Measurements from ENCODE around the gene GGT5. TPM values are rescaled to one million over a fixed set of nuclear protein-coding genes. Genes with fewer than 3 reads are reported as not detected.
A peak's percentile ranks its signal among the peaks of the same experiment; 100 is the strongest.
"Not testable (repeated sequence)": the region's sequence is repeated elsewhere in the genome, so short reads cannot be mapped to it uniquely, and the experiment has no call there.

Gene GGT5
- total RNA-seq, 1 experiment from 2014 or later, result not detected

DNA sequence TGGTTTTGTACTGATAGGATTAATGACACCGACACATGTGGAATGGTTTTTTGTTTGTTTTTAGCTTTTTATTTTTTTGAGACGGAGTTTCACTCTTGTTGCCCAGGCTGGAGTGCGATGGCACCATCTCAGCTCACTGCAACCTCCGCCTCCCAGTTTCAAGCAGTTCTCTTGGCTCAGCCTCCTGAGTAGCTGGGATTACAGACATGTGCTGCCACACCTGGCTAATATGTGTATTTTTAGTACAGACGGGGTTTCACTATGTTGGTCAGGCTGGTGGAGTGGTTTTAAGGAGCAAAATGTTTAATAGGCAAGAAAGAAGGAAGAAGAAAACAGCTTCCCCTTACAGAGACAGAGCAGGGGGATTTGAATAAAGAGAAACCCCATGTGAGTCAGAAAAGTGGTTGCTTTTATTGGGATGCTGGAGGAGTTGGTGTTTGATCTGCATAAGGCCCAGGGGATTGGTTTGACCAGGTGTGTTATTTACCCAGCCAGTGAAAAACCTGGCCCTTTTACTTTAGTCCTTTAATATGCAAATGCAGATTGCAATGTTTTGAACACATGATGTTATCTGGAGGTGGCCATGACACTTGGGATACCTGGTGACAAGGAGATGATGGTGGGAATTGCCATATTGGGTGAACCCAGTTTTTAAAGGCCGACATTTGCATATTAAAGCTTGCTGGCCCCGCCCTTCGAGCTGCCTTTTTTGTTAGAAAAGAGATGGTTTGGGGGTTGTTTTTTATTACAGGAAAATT lies 39.3 kb downstream of the GGT5 start:
- DNase-seq (ENCODE audit: low read depth), result no peak

- DNase-seq (ENCODE audit: low read depth), result not testable (repeated sequence)
Measured at GRCh38 chr22:24203856-24204255, 41.0 kb downstream of the GGT5 start.

GRCh38 chr22:24201681-24202614 lies 42.9 kb downstream of the GGT5 start:
- DNase-seq (ENCODE audit: low read depth), result peak; percentile 51

DNA sequence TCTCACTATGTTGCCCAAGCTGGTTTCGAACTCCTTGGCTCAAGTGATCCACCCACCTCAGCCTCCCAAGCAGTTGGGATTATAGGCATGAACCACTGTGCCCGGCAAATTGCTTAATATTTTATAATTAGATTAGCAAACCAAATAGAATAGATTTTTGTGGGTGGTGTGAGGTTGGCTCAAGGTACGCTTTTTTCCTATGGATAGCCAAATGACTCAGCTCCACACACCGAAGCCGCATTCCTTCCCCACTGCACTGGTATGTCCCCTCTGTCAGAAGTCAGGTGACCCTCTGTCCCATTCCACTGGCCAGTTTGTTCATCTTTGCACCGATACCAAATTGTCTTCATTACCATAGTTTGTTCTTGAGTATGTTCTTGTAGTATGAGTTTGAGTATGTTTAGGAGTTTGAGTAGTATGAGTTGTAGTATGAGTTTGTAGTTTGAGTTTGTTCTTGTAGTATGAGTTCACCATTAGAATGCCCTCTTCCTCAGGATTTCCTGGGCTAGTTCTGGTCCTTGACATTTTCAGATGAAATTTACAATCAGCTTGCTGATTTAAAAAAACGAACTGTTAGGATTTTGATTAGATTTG lies 44.2 kb downstream of the GGT5 start:
- DNase-seq (ENCODE audit: low read depth), result peak; percentile 60

GRCh38 chr22:24198682-24199052 lies 46.2 kb downstream of the GGT5 start:
- DNase-seq (ENCODE audit: low read depth), result no peak

GRCh38 chr22:24191893-24192292 lies 53.0 kb downstream of the GGT5 start:
- DNase-seq (ENCODE audit: low read depth), result no peak

- no peak for DNase-seq (ENCODE audit: low read depth)
Measured at GRCh38 chr22:24191381-24191841, 53.5 kb downstream of the GGT5 start.

GRCh38 chr22:24190596-24191208 lies 54.2 kb downstream of the GGT5 start:
- no peak for DNase-seq (ENCODE audit: low read depth)

DNA sequence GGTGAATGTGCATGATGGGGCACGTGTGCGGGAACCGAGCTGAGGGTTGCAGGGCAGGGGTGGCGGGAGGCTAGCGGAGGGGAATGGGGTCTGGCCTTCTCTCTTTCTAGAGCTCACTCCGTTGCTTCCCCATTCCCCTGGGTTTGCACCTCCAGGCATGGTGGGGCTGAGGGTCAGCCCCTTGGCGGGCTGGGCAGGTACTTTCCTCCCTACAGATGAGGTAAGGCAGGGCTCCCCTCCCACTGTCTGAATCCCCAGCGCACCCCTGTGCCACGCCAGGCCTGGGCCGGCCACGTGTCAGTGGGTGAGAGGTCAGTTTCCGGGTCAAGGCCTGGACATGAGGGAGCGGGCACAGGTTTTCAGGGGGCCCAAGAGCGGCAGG lies 54.7 kb downstream of the GGT5 start:
- DNase-seq (ENCODE audit: low read depth), result no peak

DNA sequence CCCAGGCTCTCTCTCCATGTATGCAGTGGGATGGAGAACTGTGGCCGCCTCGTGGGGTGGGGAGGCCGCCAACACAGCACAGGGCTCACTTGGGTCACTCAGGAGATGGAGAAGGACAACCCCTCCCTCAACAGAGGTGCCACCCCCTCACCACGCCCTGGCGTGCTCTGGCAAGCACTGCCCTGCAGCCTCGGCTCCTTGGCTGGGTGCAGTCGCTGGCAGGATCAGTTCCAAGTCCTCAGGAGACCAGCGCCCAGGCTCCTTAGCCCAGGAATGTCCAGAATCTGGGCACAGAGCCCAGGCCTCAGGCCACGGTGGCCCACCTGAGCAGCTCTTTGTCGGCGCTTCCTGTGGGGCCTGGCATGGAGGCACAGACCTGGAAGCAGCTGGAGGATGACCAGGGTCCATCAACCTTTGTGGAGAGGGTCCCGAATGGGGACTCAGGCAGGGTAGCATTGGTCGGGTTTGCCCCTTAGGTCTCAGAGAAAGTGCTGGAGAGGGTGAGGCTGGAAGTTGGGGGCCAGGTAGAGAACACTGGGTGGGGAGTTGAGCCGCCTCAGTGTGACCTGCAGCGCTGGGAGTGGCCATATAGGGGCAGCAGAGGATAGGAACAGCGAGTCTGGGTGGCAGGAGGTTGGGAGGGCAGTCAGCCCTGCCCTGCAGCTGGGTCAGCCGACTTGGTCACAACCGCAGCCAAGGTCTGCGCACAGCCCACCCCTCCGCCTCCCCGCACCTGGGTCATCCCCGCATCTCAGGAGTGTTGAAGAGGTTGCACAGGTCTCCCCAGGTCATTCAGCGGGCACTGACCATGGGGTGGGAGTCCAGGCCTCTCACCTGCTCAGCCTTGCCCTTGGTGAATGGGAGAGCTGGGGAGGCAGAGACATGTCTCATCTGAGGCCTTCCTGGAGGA lies 55.4 kb downstream of the GGT5 start:
- DNase-seq (ENCODE audit: low read depth), result peak; percentile 66

GRCh38 chr22:24188705-24189248 lies 56.1 kb downstream of the GGT5 start:
- DNase-seq (ENCODE audit: low read depth), result no peak

DNA sequence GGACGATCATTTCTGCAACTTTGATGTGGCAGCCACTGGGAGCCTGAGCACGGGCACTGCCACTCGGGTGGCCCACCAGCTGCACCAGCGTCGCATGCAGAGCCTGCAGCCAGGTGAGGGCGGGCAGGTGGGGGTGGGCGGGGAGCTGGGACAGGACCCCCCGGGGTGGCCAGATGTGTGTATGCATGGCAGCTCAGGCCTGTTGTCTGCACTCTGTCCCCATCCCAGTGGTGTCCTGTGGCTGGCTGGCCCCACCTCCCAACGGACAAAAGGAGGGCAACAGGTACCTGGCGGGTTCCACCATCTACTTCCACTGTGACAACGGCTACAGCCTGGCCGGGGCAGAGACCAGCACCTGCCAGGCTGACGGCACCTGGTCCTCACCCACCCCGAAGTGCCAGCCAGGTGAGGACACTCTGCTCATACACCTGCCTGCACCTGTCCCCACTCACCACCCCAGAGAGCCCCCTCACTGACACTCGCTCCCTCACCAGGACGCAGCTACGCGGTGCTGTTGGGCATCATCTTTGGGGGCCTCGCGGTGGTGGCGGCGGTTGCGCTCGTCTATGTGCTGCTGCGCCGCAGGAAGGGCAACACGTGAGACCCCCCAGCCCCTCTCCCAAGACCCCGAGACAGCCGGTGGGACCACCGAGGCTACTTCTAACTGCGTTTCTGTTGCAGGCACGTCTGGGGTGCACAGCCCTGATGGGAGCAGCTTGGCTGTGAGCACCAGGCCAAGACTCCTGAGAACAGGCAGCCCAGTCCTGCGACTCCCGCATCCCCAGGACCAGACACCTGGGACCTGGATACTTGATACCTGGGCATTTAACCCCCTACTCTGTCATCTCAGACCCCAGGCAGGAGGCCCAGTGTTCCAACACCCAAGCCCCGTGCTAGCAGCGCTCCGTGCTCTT lies 56.9 kb downstream of the GGT5 start:
- no peak for DNase-seq (ENCODE audit: low read depth)

DNA sequence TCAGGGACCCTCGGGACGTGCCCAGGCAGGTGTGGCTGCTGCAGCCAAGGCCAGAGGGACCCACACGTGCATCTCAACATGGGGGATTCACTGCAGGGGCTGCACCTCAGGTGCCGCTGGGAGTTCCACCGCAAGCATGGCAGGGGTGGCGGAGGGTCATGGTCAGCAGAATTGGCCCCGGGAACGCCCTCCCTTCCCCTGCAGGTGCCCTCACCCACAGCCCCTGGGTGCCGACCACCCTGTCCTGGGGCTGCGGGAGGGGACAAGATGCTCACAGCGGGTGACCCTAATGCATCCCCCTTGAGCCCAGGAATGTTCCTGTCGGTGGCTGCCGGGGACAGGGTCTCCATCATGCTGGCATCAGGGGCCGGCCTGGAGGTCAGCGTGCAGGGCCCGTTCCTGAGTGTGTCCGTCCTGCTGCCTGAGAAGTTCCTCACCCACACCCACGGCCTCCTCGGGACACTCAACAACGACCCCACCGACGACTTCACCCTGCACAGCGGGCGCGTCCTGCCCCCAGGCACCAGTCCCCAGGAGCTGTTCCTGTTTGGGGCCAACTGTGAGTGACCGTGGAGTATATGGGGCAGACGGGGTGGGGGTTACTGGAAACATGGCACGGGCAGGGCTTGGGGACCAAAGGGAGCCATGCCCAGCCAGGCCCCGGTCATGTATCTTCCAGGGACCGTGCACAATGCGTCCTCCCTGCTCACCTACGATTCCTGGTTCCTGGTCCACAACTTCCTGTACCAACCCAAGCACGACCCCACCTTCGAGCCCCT lies 57.8 kb downstream of the GGT5 start:
- no peak for DNase-seq (ENCODE audit: low read depth)

GRCh38 chr22:24186352-24186740 lies 58.5 kb downstream of the GGT5 start:
- DNase-seq (ENCODE audit: low read depth), result no peak

- no peak for DNase-seq (ENCODE audit: low read depth)
Measured at GRCh38 chr22:24185501-24186351, 59.2 kb downstream of the GGT5 start.

DNA sequence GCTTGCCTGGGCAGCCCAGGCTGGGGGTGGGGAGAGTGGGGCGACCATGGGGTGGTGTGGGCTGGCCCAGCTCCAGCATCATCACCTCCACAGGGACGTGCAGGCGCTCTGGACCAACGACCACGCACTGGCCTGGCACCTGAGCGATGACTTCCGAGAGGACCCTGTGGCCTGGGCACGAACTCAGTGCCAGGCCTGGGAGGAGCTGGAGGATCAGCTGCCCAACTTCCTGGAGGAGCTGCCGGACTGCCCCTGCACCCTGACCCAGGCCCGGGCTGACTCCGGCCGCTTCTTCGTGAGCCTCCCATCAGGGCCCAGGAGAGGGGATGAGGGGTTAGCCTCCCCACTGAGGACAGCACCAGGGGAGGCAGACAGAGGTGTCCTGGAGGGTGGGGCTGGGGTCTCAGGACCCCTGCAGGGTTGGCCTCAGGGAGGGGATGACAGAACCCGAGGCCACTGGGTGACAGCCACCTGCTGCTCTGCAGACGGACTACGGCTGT lies 59.8 kb downstream of the GGT5 start:
- DNase-seq (ENCODE audit: low read depth), result no peak

DNA sequence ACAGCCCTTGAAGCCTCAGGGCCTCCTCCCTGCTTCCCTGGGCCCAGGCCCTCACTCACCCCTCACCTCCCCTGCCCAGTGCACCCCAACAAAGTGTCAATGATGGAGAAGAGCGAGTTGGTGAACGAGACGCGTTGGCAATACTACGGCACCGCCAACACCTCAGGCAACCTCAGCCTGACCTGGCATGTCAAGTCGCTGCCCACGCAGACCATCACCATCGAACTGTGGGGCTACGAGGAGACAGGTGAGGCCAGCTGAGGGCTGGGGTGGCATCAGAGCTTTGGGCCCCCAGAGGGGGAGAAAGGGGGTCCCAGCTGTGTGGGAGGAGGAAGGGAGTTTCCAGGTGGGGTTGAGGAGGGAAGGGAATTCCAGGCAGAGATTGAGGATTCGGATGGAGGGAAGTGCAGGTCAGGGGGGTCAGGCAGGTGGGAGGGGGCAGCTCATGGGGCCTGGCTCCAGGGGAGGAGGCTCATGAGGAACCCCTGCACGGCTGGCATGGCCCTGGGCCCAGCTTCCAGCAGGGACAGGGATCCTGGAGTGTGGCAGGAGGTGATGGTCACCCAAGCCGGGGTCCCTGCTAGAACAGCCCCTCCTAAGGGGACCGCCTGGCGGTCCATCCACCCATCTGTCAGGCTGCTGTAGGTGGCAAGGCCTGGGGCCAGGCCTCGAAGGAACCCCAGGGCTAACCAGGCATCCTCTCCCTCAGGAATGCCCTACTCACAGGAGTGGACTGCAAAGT lies 60.7 kb downstream of the GGT5 start:
- no peak for DNase-seq (ENCODE audit: low read depth)
